ENCODE measurements around the gene CLDN14.
"Not testable (repeated sequence)": the region's sequence is repeated elsewhere in the genome, so short reads cannot be mapped to it uniquely, and the experiment has no call there.

The CLDN14 gene

GRCh38 chr21:36499578-36500471 lies 19.9 kb upstream of the CLDN14 start:
- DNase-seq = no peak

- DNase-seq = no peak
Observed at GRCh38 chr21:36494557-36494956, 14.6 kb upstream of the CLDN14 start.

GRCh38 chr21:36491209-36491910 lies 11.4 kb upstream of the CLDN14 start:
- DNase-seq = no peak

DNA sequence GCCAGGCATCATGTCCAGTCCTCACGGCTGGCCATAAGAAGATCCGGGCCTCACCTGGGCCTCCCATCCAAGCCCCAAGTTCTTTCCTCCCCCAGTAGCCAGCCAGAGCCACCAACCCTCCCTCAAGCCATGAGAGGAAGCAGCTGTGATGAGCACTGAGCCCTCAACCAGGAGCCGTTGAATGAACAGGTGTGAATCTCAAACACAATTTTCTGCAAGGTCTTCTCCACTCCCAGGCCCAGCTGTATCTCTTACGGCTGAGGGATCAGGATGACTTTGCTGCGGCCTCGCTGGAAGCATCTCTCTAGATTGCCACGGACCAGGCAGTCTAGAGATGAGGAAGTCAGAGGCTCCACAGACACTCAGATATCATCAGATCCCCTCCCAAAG lies 9.8 kb upstream of the CLDN14 start:
- no peak for DNase-seq

DNA sequence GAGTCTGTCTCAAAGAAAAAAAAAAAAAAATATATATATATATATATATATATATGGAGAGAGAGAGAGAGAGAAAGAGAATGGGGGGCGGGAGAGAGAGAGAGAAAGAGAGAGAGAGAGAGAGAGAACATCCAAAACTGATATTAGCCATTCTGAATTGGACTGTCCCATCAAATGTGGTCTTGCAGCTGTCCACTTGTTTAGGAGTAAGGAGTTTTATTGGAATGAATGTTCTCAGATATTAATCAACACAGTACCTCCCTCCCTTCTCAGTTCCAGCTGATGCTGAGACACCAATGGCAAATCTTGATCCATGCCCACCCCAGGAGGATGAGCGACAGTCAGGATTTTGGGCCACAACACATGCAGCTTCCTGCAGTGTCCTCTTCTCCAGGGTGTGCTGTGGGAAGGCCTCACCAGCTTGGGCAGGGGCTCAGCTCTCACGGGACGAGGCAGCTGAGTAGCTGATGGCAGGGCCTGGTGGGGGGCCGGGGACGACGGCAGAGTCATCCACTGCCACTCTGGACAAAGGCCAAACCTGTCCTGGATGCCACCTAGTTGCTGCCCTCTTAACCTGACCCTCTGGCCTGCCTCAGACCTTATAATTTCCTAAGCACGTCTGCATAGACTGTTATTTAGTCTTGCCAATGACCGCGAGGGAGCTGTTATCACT lies 9.3 kb upstream of the CLDN14 start:
- no peak for DNase-seq

DNA sequence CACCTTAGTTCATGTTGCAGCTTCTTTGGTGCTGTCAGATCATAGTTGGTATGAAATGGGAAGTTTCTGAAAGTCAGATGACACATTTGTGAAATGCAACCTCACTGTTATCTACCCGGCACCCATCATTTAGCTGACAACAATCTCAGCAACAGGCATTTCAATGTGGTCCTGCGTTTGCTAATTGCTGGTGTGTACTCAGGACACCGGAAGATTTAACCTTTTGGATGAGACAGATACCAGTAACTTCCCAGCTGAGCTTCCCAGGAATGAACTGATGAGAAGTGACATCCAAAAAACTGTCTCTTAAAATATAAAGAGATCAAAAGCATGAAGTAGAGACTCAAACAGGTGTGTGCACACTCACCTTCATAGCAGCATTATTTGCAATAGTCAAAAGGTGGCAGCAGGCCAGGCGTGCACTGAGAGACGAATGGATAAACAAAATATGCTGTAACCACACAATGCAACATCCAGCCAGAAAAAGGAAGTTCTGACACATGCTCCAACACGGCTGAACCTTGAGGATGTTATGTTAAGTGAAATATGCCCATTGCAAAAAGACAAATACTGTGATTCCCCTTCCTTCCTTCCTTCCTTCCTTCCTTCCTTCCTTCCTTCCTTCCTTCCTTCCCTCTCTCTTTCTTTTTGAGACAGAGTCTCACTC lies 7.9 kb upstream of the CLDN14 start:
- DNase-seq = no peak

- DNase-seq = no peak
Observed at GRCh38 chr21:36486246-36486645, 6.3 kb upstream of the CLDN14 start.

DNA sequence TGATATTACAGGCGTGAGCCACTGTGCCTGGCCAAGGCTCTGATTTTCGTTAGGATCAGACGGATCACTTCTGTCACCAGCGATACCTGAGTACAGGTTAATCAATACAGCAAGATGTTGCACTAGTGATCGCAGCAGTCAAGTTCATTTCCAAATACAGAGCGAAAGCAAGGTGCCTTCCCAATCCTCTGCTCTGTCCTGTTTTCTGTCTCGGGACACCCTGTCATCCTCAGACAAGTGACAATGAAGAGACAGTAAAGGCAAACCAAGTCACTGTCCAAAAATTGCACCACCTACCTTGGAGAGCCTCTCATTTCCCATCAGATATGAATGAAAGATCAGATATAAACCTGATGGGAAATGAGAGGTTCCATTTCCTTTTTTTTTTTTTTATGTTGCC lies 5.6 kb upstream of the CLDN14 start:
- DNase-seq = no peak

DNA sequence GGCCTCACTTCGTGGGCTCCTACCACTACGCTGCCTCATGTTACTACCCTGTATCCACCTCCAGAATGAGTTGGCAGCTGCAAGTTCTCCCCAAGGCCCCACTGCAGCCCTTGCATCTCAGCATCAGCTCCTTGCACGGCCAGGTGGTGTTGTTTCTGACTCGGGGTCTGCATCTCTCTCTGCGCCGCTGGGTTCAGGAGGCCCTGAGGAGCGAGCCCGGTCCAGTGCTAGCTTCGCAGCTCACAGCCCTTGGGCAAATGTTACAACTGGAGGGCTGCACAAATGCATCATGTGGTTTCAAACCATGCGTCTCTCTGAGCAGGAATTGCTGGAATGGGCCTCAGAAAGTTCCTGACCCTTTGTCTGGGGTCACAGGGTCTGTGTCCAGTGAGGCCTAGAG lies 3.2 kb upstream of the CLDN14 start:
- DNase-seq = no peak

GRCh38 chr21:36482673-36483072 lies 2.8 kb upstream of the CLDN14 start:
- DNase-seq = no peak

DNA sequence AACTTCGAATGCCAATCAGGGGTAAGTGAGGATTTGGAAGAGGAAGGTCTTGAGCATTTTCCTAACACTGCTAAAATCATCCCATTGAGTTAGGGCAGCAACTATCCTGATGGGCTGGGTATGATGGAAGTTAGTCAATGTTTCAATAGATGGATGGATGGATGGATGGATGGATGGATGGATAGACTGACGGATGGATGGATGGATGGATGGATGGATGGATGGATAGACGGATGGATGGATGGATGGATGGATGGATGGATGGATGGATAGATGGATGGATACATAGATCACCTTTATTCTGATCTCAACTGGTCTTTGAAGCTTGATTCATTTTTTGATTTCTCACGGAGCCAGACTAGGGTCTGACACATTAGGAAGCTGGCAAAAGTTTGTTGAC lies 2.3 kb upstream of the CLDN14 start:
- no peak for DNase-seq

- DNase-seq = no peak
Observed at GRCh38 chr21:36481639-36482038, 1.7 kb upstream of the CLDN14 start.

- no peak for DNase-seq
Observed at GRCh38 chr21:36480618-36481017, 696 bp upstream of the CLDN14 start.

DNA sequence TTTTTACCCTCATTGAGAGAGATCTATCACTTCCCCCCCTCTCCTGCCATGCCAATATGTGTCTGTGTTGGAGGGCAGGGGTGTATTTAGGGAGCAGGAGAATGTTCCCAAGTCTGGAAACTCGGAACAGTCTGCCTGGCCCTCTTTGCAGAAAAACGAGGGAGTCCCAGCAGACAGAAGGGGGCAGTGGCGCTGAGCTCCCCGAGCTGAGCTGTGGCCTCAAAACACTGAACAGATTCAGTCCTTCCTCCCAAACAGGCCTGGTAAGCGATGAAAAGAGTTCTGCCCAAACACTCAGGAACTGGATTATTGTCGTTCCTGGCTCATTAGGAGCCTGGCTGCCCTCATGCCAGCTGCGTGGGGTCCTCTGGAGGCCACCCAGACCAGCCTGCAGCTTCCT lies 981 bp downstream of the CLDN14 start:
- DNase-seq = no peak

GRCh38 chr21:36478207-36478701 lies 1.7 kb downstream of the CLDN14 start:
- no peak for DNase-seq

DNA sequence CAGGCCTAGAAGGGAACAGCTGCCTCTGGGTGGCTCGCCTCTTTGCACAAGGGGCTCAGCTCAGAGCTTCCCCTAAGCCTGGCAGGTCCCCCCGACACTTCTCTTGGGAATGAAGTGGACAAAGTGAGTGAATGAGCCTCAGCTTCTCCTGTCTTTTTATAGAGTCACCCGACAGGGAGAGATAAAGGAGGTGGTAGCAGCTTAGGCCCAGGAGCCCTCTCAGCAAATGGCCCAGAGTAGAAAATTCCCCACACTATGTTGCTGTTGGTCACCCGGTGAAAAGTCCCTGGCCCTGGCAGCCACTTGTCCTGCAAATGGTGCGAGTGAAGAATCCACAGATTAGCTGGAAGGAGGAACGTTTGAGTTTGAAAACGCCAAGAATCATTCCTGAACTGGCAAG lies 2.4 kb downstream of the CLDN14 start:
- no peak for DNase-seq

DNA sequence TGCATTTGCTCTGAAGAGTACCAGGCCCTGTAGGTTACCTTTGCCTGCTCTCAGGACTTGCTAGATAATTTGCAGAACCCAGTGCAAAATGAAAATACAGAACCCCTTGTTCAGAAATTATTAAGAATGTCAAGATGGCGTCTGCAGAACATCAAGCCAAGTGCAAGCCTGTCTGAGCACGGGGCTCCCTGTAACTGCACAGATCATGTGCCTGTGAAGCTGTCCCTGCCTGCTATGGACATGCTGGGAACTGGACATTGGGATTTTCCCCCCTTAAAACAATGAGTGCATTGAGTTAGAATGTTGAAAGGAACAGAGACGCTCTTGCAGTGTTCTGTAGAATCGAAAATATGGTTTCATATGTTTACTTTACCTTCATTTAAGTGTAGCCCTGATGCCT lies 2.9 kb downstream of the CLDN14 start:
- no peak for DNase-seq

DNA sequence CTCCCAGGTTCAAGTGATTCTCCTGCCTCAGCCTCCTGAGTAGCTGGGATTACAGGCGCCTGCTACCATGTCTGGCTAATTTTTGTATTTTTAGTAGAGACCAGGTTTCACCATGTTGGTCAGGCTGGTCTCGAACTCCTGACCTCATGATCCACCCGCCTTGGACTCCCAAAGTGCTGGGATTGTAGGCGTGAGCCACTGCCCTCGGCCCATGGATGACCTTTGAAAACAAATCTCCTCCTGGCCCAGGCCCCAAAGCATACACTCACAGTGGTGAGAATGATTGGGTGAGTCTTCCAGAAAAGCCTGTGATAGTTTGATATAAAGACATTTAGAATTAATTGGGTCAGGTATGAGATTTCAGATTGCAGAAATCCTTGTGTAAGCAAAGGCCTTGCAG lies 3.4 kb downstream of the CLDN14 start:
- not testable (repeated sequence) for DNase-seq

DNA sequence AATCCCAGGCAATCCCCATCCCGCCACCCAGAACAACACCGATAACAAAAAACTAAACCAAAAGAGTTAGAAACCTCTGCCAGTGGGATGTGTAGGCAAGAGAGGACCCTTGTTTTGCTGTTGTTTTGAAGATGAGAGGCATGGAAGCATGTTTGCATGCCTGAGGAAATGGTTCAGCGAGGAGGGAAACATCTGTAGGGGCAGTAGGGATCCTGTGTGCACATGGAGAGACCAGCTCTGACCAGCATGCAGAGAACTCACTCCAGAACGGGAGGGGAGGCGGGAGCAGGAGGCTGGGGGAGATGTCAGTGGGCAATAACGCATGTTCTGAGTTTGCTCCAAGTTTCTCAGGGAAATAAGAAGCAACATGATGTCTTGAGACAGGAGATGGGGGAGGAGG lies 5.3 kb downstream of the CLDN14 start:
- DNase-seq = no peak

- DNase-seq = no peak
Observed at GRCh38 chr21:36473203-36473602, 6.7 kb downstream of the CLDN14 start.

- DNase-seq = no peak
Observed at GRCh38 chr21:36472377-36472776, 7.5 kb downstream of the CLDN14 start.

DNA sequence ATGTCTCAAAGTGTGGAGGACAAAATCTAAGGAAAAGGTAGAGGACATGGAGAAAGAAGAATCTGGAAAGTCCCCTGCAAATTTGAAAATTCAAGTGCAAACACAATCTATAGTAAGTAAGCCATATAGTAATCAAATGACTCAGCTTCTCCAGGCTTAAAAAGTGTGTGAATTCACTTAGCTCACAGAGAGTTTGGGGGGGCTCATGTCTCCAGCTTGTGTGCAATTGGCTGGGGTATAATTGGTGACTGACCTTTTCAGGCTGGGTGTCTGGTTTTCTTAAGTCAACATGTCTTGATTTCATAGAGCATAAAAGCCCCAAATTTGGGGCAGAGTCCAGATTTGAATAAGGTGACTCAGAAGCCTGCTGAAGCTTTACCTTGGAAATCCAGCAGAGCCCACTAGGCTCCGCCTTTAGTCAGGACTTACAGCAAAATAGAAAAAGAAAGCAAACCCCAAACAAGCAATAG lies 8.6 kb downstream of the CLDN14 start:
- no peak for DNase-seq

DNA sequence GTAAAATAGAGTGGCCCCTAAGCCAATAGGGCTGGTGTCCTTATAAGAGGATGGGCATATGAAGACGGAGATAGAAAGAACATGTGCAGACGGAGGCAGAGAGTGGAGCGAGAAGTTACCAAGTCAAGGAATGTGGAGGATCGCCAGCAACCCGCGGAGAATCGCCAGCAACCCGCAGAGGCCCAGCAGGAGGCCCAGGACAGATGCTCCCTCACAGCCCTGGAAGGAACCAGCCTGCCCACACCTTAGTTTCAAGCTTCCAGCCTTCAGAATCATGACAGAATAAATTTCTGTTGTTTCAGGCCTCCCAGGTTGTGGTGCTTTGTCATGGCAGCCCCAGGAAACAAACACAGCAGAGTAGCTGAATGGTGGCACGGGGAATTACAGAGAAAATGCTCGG lies 9.6 kb downstream of the CLDN14 start:
- no peak for DNase-seq
